OCI-LY1 (cell line): Measurements from ENCODE around the gene HTR2C.

Experiments
- H2AFZ ChIP-seq: fragments of 200-600 bp; sonication (generic), shearing (Covaris generic); 2 replicates; pipeline ENCODE4 v1.6.0; 2014; ENCODE audit warnings: antibody characterized with exemption, mild to moderate bottlenecking, low read length
- H3F3A ChIP-seq: fragments of 200-600 bp; sonication (generic), shearing (Covaris generic); 2 replicates; pipeline ENCODE4 v1.6.0; 2014; ENCODE audit warnings: mild to moderate bottlenecking, antibody characterized with exemption, low read length, moderate library complexity; ENCODE audit not compliant: insufficient read depth
- H3K27ac ChIP-seq: fragments of 200-600 bp; sonication (generic); 2 replicates; pipeline ENCODE4 v1.5.1; 2014; ENCODE audit warnings: low read length, mixed run types, mild to moderate bottlenecking, low read depth; ENCODE audit not compliant: poor library complexity, severe bottlenecking
- H3K27me3 ChIP-seq: fragments of 200-600 bp; sonication (generic); 2 replicates; pipeline ENCODE4 v1.6.0; 2014; ENCODE audit warnings: antibody characterized with exemption, mild to moderate bottlenecking, low read length, moderate library complexity; ENCODE audit not compliant: insufficient read depth
- H3K36me3 ChIP-seq: fragments of 200-600 bp; sonication (generic); 2 replicates; pipeline ENCODE4 v1.6.1; 2014; ENCODE audit warnings: mild to moderate bottlenecking, antibody characterized with exemption, low read length, moderate library complexity, mixed read lengths; ENCODE audit not compliant: insufficient read depth
- H3K4me1 ChIP-seq: fragments of 200-600 bp; sonication (generic); 2 replicates; pipeline ENCODE4 v1.5.1; 2014; ENCODE audit warnings: mild to moderate bottlenecking, low read length, moderate library complexity; ENCODE audit not compliant: insufficient read depth, severe bottlenecking
- H3K4me2 ChIP-seq: fragments of 200-600 bp; sonication (generic), shearing (Covaris generic); 2 replicates; pipeline ENCODE4 v1.6.1; 2014; ENCODE audit warnings: low read length
- H3K4me3 ChIP-seq: fragments of 200-600 bp; sonication (generic); 2 replicates; pipeline ENCODE4 v1.5.1; 2014; ENCODE audit warnings: low read length, low read depth, mild to moderate bottlenecking, mixed read lengths; ENCODE audit not compliant: poor library complexity, severe bottlenecking
- H3K79me2 ChIP-seq: fragments of 200-600 bp; shearing (Covaris generic); 2 replicates; pipeline ENCODE4 v1.6.1; 2016; ENCODE audit warnings: mixed run types, low read length, mixed read lengths; ENCODE audit not compliant: insufficient read depth
- H3K9ac ChIP-seq: fragments of 200-600 bp; sonication (generic), shearing (Covaris generic); 2 replicates; pipeline ENCODE4 v1.6.1; 2014; ENCODE audit warnings: mild to moderate bottlenecking, low read length, mixed read lengths
- H3K9me2 ChIP-seq: fragments of 200-600 bp; sonication (generic), shearing (Covaris generic); 2 replicates; pipeline ENCODE4 v1.6.1; 2014; ENCODE audit warnings: low read depth, mild to moderate bottlenecking, low read length, mixed read lengths
- H3K9me3 ChIP-seq: fragments of 200-600 bp; shearing (Covaris generic); 2 replicates; pipeline ENCODE4 v1.6.1; 2014; ENCODE audit warnings: low read length, mixed read lengths
- H4K20me1 ChIP-seq: fragments of 200-600 bp; sonication (generic), shearing (Covaris generic); 2 replicates; pipeline ENCODE4 v1.6.0; 2016; ENCODE audit warnings: mild to moderate bottlenecking, low read length; ENCODE audit not compliant: insufficient read depth
- CTCF ChIP-seq: fragments of 200-600 bp; sonication (generic), shearing (Covaris generic); IDR thresholded peaks from 2 replicates; pipeline ENCODE4 v1.5.1; 2017; ENCODE audit warnings: mild to moderate bottlenecking, antibody characterized with exemption, low read length, moderate library complexity, mixed read lengths
- EZH2 ChIP-seq: fragments of 200-600 bp; sonication (generic), shearing (Covaris generic); IDR thresholded peaks from 2 replicates; pipeline ENCODE4 v1.8.0; 2017; ENCODE audit warnings: borderline replicate concordance, mixed run types, mild to moderate bottlenecking, antibody characterized with exemption, low read length, moderate library complexity, mixed read lengths

HTR2C gene

DNA sequence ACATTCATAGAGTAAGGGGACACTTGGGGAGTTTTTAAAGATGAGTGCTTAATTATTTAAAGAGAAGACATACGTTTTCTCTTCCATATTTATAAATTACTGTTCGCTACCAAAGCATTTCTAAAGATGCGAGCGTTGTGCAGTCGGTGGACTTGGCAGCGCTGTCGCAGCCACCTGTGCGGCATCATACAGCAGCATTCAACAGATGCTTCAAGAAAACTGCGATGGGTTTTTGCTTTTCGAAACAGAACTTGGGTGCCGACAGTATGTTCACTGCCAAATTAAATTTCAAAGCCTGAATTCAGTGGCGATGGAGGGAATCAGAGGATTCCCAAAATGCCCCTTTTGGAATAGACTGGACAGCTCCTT, 1.6 kb upstream of the HTR2C start:
- no peaks in the 10 kb centered on the region for H3K27me3 ChIP-seq
- H3F3A ChIP-seq, result no peaks in the 10 kb centered on the region
- H3K36me3 ChIP-seq, result no peaks in the 10 kb centered on the region
- H3K79me2 ChIP-seq, result no peaks in the 10 kb centered on the region
- H3K4me1 ChIP-seq, result no peaks in the 10 kb centered on the region
- H3K4me2 ChIP-seq, result no peak overlapping the region
- H4K20me1 ChIP-seq, result no peaks in the 10 kb centered on the region
- no peak overlapping the region for H2AFZ ChIP-seq
- no peaks in the 10 kb centered on the region for H3K9me2 ChIP-seq
- H3K9me3 ChIP-seq, result no peaks in the 10 kb centered on the region
- TF ChIP-seq EZH2, result no peak
- no peak overlapping the region for H3K27ac ChIP-seq
- H3K4me3 ChIP-seq, result no peak overlapping the region
- no peak overlapping the region for H3K9ac ChIP-seq

GRCh38 chrX:114582698-114583395, 1.0 kb upstream of the HTR2C start:
- H3K9me3 ChIP-seq, result no peaks in the 10 kb centered on the region
- H3F3A ChIP-seq, result no peaks in the 10 kb centered on the region
- no peaks in the 10 kb centered on the region for H3K4me1 ChIP-seq
- no peak overlapping the region for H3K27ac ChIP-seq
- H3K4me3 ChIP-seq, result no peak overlapping the region
- no peak overlapping the region for H3K9ac ChIP-seq
- no peak for TF ChIP-seq EZH2
- TF ChIP-seq CTCF, result no peak
- H3K79me2 ChIP-seq, result no peaks in the 10 kb centered on the region
- H3K27me3 ChIP-seq, result no peaks in the 10 kb centered on the region
- H2AFZ ChIP-seq, result no peak overlapping the region
- no peak overlapping the region for H3K4me2 ChIP-seq
- H3K36me3 ChIP-seq, result no peaks in the 10 kb centered on the region
- no peaks in the 10 kb centered on the region for H3K9me2 ChIP-seq
- no peaks in the 10 kb centered on the region for H4K20me1 ChIP-seq

DNA sequence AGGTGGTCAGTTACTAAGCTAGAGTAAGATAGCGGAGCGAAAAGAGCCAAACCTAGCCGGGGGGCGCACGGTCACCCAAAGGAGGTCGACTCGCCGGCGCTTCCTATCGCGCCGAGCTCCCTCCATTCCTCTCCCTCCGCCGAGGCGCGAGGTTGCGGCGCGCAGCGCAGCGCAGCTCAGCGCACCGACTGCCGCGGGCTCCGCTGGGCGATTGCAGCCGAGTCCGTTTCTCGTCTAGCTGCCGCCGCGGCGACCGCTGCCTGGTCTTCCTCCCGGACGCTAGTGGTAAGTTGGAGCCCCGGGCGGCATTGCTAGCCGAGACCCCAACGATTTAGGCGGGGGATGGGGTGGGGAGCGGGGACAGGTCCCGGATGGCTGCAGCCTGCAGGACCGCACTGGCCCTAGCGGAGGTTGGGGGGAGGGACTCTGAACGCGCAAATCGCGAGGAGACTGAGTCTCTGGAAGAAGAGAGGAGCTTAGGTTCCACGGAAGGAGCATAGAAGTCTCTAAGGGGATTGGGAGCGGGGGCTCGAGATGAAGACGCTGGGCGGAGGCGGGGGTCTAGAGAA, 573 bp downstream of the HTR2C start:
- Histone ChIP-seq H3K9me2 (no peaks in the 10 kb centered on the region), H3K27me3 (no peaks in the 10 kb centered on the region), H4K20me1 (no peaks in the 10 kb centered on the region), H3K9me3 (no peaks in the 10 kb centered on the region), H3K9ac (no peak overlapping the region), H3K36me3 (no peaks in the 10 kb centered on the region), H2AFZ (no peak overlapping the region), H3K4me2 (no peak overlapping the region), H3K27ac (no peak overlapping the region), H3K4me1 (no peaks in the 10 kb centered on the region), H3F3A (no peaks in the 10 kb centered on the region), H3K4me3 (no peak overlapping the region), H3K79me2 (no peaks in the 10 kb centered on the region)
- no peak for TF ChIP-seq EZH2
- no peak for TF ChIP-seq CTCF
